HL-60 (cell line): Measurements from ENCODE around the gene CFAP20DC.
A peak's percentile ranks its signal among the peaks of the same experiment; 100 is the strongest.
"Not testable (repeated sequence)": the region's sequence is repeated elsewhere in the genome, so short reads cannot be mapped to it uniquely, and the experiment has no call there.

Experiments used
- DNase-seq, 2 experiments: peaks; one replicate each; pipeline ENCODE4 v3.0.0-alpha.2; 2010 to 2020; ENCODE audit warnings: low read depth in 1 of 2, low spot score in 1 of 2
- H3K27ac ChIP-seq: fragments of 250-450 bp; sonication (Bioruptor Pico); replicated peaks from 2 replicates; pipeline ENCODE4 v1.5.1; 2020; ENCODE audit warnings: mild to moderate bottlenecking, moderate library complexity
- H3K27me3 ChIP-seq: fragments of 250-450 bp; sonication (Bioruptor Pico); 2 replicates; pipeline ENCODE4 v1.5.1; 2021; ENCODE audit warnings: mild to moderate bottlenecking, moderate library complexity; ENCODE audit not compliant: insufficient read depth, poor library complexity, severe bottlenecking
- H3K4me3 ChIP-seq: replicated peaks from 2 replicates; pipeline ENCODE4 v1.5.1; 2011; ENCODE audit warnings: mild to moderate bottlenecking, control low read depth, low read length; ENCODE audit not compliant: insufficient read depth
- CTCF ChIP-seq: IDR thresholded peaks from one replicate; pipeline ENCODE4 v1.5.1; 2011; ENCODE audit warnings: low read length, control low read depth, inconsistent platforms; ENCODE audit not compliant: insufficient read depth
- GABPA ChIP-seq: IDR thresholded peaks from 2 replicates; pipeline ENCODE4 v1.6.1; 2012; ENCODE audit warnings: low read depth
- POLR2AphosphoS5 ChIP-seq: IDR thresholded peaks from 2 replicates; pipeline ENCODE4 v1.6.1; 2012; ENCODE audit warnings: low read depth
- SPI1 ChIP-seq: IDR thresholded peaks from 2 replicates; pipeline ENCODE4 v1.6.1; 2012; ENCODE audit warnings: low read depth, mild to moderate bottlenecking, borderline replicate concordance
- TF ChIP-seq, protein P1 (sequence below): IDR thresholded peaks from 2 replicates; pipeline ENCODE4 v1.6.1; 2012; ENCODE audit warnings: low read depth; ENCODE audit not compliant: insufficient replicate concordance

Gene CFAP20DC

DNA sequence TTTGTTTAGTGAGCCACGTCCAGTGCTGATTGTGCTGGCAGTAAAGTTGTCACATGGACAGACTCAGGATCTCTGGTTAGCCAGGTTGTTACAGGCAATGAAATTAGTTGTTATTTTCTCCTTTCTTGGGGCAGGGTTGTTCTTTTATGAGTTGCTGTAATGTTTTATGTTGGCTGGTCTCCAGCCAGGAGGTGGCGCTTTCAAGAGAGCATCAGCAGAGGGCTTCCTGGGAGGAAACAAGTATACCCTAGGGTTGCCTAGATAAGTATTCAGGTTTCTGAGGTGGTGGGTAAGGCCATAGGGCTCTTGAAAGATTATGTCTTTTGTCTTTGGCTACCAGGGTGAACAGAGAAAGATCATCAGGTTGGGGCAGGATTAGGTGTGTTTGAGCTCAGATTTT, 14.5 kb upstream of the CFAP20DC start:
- DNase-seq = no peak
- Histone ChIP-seq H3K27ac (no peak overlapping the region), H3K27me3 (peaks cover 4% of the 10 kb centered on the region), H3K4me3 (no peak overlapping the region)
- no peak for TF ChIP-seq POLR2AphosphoS5
- no peak for TF ChIP-seq GABPA
- TF ChIP-seq, protein P1, sequence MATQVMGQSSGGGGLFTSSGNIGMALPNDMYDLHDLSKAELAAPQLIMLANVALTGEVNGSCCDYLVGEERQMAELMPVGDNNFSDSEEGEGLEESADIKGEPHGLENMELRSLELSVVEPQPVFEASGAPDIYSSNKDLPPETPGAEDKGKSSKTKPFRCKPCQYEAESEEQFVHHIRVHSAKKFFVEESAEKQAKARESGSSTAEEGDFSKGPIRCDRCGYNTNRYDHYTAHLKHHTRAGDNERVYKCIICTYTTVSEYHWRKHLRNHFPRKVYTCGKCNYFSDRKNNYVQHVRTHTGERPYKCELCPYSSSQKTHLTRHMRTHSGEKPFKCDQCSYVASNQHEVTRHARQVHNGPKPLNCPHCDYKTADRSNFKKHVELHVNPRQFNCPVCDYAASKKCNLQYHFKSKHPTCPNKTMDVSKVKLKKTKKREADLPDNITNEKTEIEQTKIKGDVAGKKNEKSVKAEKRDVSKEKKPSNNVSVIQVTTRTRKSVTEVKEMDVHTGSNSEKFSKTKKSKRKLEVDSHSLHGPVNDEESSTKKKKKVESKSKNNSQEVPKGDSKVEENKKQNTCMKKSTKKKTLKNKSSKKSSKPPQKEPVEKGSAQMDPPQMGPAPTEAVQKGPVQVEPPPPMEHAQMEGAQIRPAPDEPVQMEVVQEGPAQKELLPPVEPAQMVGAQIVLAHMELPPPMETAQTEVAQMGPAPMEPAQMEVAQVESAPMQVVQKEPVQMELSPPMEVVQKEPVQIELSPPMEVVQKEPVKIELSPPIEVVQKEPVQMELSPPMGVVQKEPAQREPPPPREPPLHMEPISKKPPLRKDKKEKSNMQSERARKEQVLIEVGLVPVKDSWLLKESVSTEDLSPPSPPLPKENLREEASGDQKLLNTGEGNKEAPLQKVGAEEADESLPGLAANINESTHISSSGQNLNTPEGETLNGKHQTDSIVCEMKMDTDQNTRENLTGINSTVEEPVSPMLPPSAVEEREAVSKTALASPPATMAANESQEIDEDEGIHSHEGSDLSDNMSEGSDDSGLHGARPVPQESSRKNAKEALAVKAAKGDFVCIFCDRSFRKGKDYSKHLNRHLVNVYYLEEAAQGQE = no peak

DNA sequence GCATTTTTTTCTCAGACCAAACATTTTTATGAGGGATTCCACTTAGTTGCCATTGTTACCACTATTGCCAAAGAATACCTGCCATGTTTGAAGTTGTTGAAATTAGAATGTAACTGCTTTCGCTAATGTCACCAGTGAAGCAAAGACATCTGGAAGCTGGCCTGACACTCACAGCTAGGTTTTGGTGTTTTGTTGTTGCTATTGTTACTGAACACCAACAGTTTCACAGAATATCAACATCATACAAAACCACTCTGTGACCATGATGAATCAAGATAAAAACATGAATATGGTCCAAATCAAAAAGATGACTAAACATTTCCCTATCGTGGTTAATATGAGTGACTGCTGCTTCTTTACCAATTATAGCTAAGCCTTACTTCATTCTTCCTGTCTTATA, 6.9 kb upstream of the CFAP20DC start:
- TF ChIP-seq, protein P1 = no peak
- no peak for TF ChIP-seq GABPA
- TF ChIP-seq SPI1 = no peak
- TF ChIP-seq CTCF = no peak
- no peak for TF ChIP-seq POLR2AphosphoS5
- DNase-seq = no peak
- Histone ChIP-seq H3K4me3 (no peak overlapping the region), H3K27me3 (peaks cover 6% of the 10 kb centered on the region), H3K27ac (no peak overlapping the region)

DNA sequence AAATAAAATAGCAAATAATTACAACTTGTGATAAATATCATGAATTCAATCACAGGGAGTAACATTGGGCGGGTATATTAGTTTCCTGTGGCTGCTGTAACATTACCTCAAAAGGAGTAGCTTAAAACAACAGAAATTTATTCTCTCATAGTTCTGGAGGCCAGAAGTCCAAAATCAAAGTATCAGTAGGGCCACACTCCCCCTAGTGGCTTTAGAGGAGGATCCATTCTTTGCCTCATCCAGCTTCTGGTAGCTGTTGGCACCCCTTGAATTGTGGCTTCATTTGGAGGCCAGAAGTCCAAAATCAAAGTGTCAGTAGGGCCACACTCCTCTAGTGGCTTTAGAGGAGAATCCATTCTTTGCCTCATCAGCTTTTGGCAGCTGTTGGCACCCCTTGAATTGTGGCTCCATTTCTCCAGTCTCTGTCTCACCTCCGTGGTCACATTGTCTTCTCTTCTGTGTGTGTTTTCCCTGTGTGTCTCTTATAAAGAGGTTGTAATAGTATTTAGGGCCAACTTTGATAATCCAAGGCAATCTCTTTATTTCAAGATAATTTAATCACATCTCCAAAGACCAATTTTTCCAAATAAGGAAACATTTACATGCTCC, 3.1 kb upstream of the CFAP20DC start:
- Histone ChIP-seq H3K4me3 (no peak overlapping the region), H3K27ac (no peak overlapping the region), H3K27me3 (peaks cover 4% of the 10 kb centered on the region)
- peak in 1 of 2 experiments; percentile 4 for DNase-seq
- TF ChIP-seq CTCF (peak; percentile 22), GABPA (no peak)
- TF ChIP-seq, protein P1 = no peak

DNA sequence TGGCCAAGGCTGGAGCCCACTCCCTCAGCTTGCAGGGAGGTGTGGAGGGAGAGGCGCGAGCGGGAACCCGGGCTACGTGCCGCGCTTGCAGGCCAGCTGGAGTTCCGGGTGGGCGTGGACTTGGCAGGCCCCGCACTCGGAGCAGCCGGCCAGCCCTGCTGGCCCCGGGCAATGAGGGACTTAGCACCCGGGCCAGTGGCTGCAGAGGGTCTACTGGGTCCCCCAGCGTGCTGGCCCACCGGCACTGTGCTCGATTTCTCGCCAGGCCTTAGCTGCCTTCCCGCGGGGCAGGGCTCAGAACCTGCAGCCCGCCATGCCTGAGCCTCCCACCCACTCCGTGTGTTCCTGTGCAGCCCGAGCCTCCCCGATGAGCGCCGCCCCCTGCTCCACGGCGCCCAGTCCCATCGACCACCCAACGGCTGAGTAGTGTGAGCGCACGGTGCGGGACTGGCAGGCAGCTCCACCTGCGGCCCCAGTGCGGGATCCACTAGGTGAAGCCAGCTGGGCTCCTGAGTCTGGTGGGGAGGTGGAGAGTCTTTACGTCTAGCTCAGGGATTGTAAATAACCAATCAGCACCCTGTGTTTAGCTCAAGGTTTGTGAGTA, 1.1 kb upstream of the CFAP20DC start:
- H3K27me3 ChIP-seq, H3K4me3 ChIP-seq, DNase-seq, H3K27ac ChIP-seq: not testable (repeated sequence)
